Activated CD8-positive, alpha-beta memory T cell treated with anti-CD3 and anti-CD28 coated beads, Interleukin-2, amount 50 U/mL, for 24 hours (primary cell): ENCODE results near the gene MYBL2.
"Not testable (repeated sequence)": the region's sequence is repeated elsewhere in the genome, so short reads cannot be mapped to it uniquely, and the experiment has no call there.

Experiments used
- DNase-seq: peaks from one replicate; pipeline ENCODE4 v3.0.0-alpha.2; 2020; ENCODE audit errors: extremely low read depth

MYBL2 gene

DNA sequence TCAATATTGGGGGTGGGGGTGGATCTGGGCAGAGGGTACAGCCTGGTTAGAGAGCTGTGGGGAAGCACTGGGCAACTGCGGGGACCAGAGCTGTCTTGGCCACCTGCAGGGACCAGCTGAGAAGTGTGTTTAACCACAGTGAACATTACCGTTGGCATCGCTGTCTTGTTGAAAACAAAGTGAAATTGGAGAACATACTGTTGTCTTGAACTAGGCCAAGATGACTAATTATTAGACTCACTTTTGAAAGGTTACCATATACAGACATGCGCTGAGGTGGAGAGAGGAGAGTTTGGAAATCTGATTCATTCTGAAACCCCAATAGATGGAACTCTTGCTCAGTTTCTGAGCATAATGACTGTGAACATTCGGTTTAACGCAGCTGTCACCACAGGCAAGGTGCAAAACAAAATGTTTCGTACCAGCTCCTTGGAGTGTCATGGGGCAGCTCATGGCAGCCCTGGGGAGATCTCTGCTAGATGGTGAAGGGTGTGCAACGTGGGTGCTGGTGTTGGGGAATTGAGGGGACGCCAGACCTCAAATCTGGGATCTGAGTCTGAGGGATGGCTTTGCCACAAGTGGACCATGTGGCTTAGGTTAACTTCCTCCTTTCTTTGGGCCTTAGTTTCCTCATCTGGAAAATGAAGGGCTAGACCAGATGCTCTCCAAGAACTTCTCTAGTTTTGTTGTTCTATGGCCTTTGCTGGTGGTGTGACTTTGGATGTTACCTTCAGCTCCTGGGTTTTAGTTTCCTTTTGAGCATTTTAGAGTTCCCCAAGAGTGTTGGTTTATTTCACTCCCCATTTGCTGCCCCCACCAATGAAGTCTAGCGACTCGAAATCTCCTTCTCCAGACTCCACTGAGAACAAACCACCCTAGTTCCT is 84.5 kb downstream of the MYBL2 start:
- DNase-seq, result peak; percentile 21

DNA sequence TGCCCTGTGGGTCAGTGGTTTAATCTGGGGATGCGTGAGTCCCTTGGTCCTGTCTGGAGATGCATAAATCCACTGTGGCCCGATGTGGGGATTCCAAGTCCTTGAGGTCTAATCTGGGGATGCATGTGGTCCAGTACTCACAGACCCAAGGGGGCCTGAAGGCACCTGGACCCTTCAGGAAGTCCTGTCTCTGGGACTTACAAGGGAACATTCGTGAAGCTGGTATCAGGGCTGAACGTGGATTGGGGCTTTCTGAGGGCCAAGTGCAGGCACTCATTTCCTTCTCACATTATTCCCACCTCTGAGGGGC is 85.1 kb downstream of the MYBL2 start:
- DNase-seq, result no peak

DNA sequence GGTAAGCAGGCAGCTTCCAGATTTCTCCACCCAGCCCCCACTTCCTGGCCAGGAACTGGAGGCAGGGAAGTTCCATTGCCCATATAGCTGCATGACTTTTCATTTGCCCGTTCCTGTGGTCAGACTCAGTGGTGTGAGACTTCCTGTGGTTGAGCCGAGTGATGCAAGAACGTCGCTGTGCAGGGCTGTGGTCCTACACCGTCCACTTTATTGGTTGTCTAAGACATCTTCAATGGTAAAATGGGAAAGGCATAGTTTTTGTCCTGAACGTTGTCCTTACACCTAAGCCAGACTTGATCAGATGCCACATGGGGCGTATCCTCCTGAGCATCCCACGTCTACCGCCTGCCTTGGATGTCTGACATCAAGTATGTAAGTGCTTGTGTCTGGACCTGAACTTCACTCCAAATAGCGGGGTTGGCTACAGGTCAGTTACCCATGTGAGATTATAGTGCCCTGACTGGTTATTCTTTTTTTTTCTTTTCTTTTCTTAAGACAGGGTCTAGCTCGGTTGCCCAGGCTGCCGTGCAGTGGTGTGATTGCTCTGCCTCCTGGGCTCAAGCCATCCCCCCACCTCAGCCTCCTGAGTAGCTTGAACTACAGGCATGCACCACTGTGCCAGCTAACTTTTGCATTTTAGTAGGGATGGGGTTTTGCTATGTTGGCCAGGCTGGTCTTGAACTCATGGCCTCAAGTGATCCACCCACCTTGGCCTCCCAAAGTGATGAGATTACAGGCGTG is 85.8 kb downstream of the MYBL2 start:
- DNase-seq, result no peak

GRCh38 chr20:43755390-43755789 is 88.5 kb downstream of the MYBL2 start:
- DNase-seq, result no peak

DNA sequence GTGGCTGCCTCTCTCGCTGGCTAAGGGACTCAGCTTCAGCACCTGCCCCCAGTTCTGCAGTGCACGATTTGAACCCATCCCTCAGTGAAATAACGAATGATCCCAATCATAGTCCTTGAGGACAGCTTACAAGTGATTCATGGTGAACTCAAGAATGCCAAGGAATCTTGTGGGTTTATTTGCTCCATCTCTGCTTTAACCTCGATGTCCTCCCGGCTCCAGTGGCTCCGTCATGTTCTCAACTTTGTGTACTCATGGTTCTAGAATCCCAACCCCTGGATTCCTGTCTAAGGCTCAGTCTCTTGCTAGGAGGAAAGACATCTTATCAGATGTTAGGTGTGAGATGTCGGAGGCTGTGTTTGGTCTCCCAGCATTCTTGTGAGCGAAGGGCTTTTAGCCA is 88.9 kb downstream of the MYBL2 start:
- DNase-seq, result no peak

DNA sequence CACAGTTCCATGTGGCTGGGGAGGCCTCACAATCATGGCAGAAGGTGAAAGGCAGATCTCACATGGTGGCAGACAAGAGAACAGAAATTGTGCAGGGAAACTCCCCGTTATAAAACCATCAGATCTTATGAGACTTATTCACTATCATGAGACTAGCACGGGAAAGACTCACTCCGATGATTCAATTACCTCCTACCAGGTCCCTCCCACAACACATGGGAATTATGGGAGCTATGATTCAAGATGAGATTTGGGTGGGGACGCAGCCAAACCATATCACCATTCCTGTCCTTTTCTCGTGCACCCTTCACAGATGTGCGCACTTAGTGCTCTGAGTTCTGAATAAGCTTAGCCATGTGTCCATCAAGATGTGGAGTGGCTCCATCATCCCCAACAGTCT is 91.0 kb downstream of the MYBL2 start:
- DNase-seq, result not testable (repeated sequence)

DNA sequence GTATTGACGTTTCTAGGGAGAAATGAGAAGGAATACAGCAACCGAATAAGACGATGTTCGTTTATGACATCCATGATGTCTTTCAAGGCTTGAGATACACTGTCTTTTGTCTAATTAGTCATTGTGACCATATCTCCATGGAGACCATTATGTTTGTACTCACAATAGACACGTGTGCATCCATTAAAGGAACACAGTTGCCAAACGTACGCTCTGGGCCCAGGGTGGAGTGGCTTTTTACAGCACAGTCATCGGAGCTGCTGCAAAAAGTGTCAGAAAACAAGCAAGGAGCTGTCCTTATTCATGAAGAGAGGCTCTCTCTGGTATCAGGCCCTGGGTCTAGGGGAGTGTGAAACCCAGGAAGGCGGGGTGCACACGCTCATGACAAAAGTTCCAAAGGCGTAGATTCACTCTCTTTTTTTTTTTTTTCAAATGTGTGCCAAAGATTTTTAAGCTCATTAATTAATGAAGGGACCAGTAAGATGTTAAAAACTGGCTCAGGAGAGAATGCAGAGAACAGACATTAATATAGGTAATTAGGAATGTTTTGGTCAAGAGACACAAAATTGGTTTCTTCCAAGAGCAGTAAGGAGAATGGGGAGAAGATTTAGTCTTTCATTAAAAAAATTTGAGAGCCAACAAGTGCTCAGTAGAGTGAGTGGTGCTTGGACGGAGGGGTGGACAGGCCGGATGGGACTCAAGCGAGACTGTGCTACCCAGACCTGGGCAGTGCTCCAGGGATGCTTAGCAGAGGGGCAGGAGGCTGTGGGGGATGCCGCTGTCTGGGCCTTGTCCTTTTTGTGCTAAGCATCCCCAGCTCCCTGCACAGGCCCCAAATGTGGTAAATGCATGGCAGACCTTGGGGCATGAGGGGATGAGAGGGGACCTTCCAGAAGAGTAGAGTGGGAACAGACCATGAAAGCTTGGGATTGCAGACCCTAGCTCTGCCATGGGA is 94.7 kb downstream of the MYBL2 start:
- no peak for DNase-seq

DNA sequence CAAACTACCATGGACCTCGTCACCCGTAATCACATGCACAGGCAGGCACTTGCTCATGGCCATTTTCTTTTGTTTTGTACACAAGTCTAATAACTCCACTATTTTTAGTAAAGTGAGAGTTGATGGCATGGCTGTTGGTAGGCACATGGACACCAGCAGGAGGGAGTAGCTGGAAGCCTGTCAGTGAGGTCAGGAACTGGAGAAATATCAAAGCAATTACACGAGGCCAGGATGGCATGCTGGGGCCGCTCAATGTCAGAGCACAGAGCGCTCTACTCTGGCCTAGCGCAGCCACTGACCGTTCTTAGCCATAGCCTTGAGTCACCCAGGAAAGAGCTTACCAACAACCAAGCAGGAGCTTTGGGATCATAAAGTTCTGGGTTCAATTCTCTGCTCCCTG is 96.0 kb downstream of the MYBL2 start:
- no peak for DNase-seq

DNA sequence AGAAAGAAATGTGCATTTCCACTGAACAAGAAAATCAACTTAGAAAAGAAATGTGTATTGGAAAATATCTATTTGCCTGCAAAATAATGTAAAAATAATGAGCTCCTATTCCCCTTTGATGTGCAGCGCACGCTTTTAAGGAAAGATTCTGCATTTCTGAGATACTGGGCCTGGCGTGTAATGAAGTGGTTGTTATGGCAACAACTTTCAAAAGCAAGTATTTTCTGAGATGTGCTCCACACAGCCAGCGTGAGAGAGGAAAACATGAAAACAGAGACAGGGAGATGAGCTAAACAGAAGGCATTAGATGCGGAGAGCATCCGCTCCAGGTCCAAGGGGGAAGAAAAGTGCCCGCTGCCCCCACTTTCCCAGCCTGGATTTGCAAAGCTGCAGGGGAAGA is 99.0 kb downstream of the MYBL2 start:
- no peak for DNase-seq
